ENCODE data around the gene THOC5.

GRCh38 chr22:29461263-29461662 lies 92.3 kb downstream of the THOC5 start:
- no peak for TF ChIP-seq ZBTB33 (IDR thresholded peaks at IDR 0.05; ENCODE audit: borderline replicate concordance, low read depth)
- TF ChIP-seq, protein P1, sequence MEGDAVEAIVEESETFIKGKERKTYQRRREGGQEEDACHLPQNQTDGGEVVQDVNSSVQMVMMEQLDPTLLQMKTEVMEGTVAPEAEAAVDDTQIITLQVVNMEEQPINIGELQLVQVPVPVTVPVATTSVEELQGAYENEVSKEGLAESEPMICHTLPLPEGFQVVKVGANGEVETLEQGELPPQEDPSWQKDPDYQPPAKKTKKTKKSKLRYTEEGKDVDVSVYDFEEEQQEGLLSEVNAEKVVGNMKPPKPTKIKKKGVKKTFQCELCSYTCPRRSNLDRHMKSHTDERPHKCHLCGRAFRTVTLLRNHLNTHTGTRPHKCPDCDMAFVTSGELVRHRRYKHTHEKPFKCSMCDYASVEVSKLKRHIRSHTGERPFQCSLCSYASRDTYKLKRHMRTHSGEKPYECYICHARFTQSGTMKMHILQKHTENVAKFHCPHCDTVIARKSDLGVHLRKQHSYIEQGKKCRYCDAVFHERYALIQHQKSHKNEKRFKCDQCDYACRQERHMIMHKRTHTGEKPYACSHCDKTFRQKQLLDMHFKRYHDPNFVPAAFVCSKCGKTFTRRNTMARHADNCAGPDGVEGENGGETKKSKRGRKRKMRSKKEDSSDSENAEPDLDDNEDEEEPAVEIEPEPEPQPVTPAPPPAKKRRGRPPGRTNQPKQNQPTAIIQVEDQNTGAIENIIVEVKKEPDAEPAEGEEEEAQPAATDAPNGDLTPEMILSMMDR (IDR thresholded peaks at IDR 0.05), result no peak
- TF ChIP-seq EZH2phosphoT487 (IDR thresholded peaks at IDR 0.05; ENCODE audit: borderline replicate concordance, low read depth), result no peak
- TF ChIP-seq, protein P2, sequence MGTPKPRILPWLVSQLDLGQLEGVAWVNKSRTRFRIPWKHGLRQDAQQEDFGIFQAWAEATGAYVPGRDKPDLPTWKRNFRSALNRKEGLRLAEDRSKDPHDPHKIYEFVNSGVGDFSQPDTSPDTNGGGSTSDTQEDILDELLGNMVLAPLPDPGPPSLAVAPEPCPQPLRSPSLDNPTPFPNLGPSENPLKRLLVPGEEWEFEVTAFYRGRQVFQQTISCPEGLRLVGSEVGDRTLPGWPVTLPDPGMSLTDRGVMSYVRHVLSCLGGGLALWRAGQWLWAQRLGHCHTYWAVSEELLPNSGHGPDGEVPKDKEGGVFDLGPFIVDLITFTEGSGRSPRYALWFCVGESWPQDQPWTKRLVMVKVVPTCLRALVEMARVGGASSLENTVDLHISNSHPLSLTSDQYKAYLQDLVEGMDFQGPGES (IDR thresholded peaks at IDR 0.05; ENCODE audit: low read depth, low read length), result no peak
- no peak for TF ChIP-seq POLR2AphosphoS5 (IDR thresholded peaks at IDR 0.05; ENCODE audit: low read depth, low read length)
- TF ChIP-seq, protein P3, sequence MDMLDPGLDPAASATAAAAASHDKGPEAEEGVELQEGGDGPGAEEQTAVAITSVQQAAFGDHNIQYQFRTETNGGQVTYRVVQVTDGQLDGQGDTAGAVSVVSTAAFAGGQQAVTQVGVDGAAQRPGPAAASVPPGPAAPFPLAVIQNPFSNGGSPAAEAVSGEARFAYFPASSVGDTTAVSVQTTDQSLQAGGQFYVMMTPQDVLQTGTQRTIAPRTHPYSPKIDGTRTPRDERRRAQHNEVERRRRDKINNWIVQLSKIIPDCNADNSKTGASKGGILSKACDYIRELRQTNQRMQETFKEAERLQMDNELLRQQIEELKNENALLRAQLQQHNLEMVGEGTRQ (IDR thresholded peaks at IDR 0.05; ENCODE audit: borderline replicate concordance, low read depth, low read length), result no peak
- TF ChIP-seq, protein P4, sequence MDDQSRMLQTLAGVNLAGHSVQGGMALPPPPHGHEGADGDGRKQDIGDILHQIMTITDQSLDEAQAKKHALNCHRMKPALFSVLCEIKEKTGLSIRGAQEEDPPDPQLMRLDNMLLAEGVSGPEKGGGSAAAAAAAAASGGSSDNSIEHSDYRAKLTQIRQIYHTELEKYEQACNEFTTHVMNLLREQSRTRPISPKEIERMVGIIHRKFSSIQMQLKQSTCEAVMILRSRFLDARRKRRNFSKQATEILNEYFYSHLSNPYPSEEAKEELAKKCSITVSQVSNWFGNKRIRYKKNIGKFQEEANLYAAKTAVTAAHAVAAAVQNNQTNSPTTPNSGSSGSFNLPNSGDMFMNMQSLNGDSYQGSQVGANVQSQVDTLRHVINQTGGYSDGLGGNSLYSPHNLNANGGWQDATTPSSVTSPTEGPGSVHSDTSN (IDR thresholded peaks at IDR 0.05), result no peak
- no peak for TF ChIP-seq MXI1 (IDR thresholded peaks at IDR 0.05; ENCODE audit: low read depth, low read length)
- TF ChIP-seq, protein P5, sequence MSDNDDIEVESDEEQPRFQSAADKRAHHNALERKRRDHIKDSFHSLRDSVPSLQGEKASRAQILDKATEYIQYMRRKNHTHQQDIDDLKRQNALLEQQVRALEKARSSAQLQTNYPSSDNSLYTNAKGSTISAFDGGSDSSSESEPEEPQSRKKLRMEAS (IDR thresholded peaks at IDR 0.05; ENCODE audit: low read depth), result no peak
- TF ChIP-seq TEAD4 (IDR thresholded peaks at IDR 0.05; ENCODE audit: borderline replicate concordance, insufficient read depth), result no peak
- TF ChIP-seq TCF12 (IDR thresholded peaks at IDR 0.05), result no peak
